Upper lobe of left lung (tissue), 6 donors: Measurements from ENCODE around the gene FRMD3. TPM values are rescaled to one million over a fixed set of nuclear protein-coding genes. Genes with fewer than 3 reads are reported as not detected.

Experiments
- ATAC-seq, 2 donors: fragments of 200-7000 bp; cut with Tn5 transposase; one replicate each; pipeline ENCODE4 v1.9.1; 2022; ENCODE audit warnings: mild to moderate bottlenecking in 2 of 2, moderate library complexity in 2 of 2; ENCODE audit not compliant: low FRiP score in 2 of 2
- DNase-seq, 2 donors: peaks; one replicate each; pipeline ENCODE4 v3.0.0-alpha.2; 2019 to 2020
- H3K27ac ChIP-seq, 4 donors: fragments of 200-600 bp; sonication (generic); one replicate each; pipeline ENCODE4 v1.5.1; 2016 to 2019
- H3K27me3 ChIP-seq, 4 donors: fragments of 200-600 bp; sonication (generic); one replicate each; pipeline ENCODE4 v1.5.1; 2017 to 2019
- H3K36me3 ChIP-seq, 4 donors: fragments of 200-600 bp; sonication (generic); one replicate each; pipeline ENCODE4 v1.5.1; 2016 to 2019
- H3K4me1 ChIP-seq, 4 donors: fragments of 200-600 bp; sonication (generic); one replicate each; pipeline ENCODE4 v1.5.1; 2018 to 2019
- H3K4me3 ChIP-seq, 4 donors: fragments of 200-600 bp; sonication (generic); one replicate each; pipeline ENCODE4 v1.5.1; 2017 to 2019; ENCODE audit warnings: mild to moderate bottlenecking in 2 of 4, moderate library complexity in 1 of 4
- H3K9me3 ChIP-seq, 4 donors: fragments of 200-600 bp; sonication (generic); one replicate each; pipeline ENCODE4 v1.5.1; 2018 to 2019
- EP300 ChIP-seq, 4 donors: sonication (generic); formaldehyde crosslinking; IDR thresholded peaks; one replicate each; pipeline ENCODE4 v1.5.1; 2017; ENCODE audit warnings: antibody characterized with exemption in 4 of 4, control low read depth in 2 of 4
- POLR2A ChIP-seq, 4 donors: fragments of 450-650 bp; IDR thresholded peaks; one replicate each; pipeline ENCODE4 v1.5.1; 2016 to 2017; ENCODE audit warnings: antibody characterized with exemption in 4 of 4, mild to moderate bottlenecking in 2 of 4
- POLR2AphosphoS5 ChIP-seq, 2 donors: sonication (generic); formaldehyde crosslinking; IDR thresholded peaks; one replicate each; pipeline ENCODE4 v1.5.1; 2017; ENCODE audit warnings: antibody characterized with exemption in 2 of 2
- WGBS, 2 donors: methylation state at CpG; one replicate each; pipeline ENCODE4 v1.1.5; 2017 to 2018; 5-methylcytosine and 5-hydroxymethylcytosine counted together
- total RNA-seq, 6 donors: library from RNA; depleted of rRNA in 4 of 6; stranded (reverse); fragments of >200 nt in 4 of 6; gene quantifications; one replicate each; pipeline versions ENCODE4 v1.1.0 to v1.2.1, GENCODE V29; 2016 to 2021
- TF ChIP-seq, protein P1 (sequence below), 6 experiments: fragments of 450-650 bp in 4 of 6; fragments of 200-600 bp in 2 of 6; sonication (generic) in 2 of 6; IDR thresholded peaks; one replicate each; pipeline ENCODE4 v1.5.1; 2016 to 2019; ENCODE audit warnings: antibody characterized with exemption in 6 of 6
- donor health status: DM: no; HTN: no; CAD: no; lungs with moderate emphysema.
- donor health status: DM: no; HTN: yes; CAD: no; lungs with severe emphysema.

FRMD3 gene
- total RNA-seq, 6 donors from 2014 or later: 5.6 to 33.4 (median 10.4) TPM

DNA sequence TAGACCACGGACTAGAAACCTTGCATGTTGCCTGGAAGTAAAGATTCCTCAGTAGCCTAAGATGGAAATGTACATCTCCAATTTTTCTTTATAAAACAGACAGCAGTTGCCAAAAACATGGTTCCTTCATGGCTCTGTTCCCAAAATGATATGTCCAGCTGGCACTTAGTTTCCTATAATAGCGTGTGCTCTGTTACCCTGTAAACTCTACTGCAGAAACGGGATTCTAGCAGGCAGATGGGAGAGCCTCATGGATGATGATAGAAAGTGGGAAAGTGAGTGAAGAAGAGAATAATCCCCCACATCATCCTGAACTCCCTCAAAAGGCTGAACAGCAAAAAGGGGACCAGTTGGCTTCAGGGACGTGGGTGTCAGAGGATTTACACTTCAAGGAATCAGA, 118.2 kb downstream of the FRMD3 start:
- WGBS, 2 donors: 81 to 90% methylated on average over 4 of the region's 4 CpGs
- H3K9me3 ChIP-seq: no peaks in the 10 kb centered on the region
- ATAC-seq: no peak
- no peaks in the 10 kb centered on the region for H3K27me3 ChIP-seq
- H3K4me3 ChIP-seq: no peak overlapping the region
- H3K36me3 ChIP-seq: no peaks in the 10 kb centered on the region
- no peak for DNase-seq
- no peak overlapping the region for H3K27ac ChIP-seq
- H3K4me1 ChIP-seq: no peaks in the 10 kb centered on the region
- TF ChIP-seq POLR2A (IDR thresholded peaks at IDR 0.05) (no peak), POLR2AphosphoS5 (IDR thresholded peaks at IDR 0.05) (no peak), EP300 (IDR thresholded peaks at IDR 0.05) (no peak)
- TF ChIP-seq, protein P1, sequence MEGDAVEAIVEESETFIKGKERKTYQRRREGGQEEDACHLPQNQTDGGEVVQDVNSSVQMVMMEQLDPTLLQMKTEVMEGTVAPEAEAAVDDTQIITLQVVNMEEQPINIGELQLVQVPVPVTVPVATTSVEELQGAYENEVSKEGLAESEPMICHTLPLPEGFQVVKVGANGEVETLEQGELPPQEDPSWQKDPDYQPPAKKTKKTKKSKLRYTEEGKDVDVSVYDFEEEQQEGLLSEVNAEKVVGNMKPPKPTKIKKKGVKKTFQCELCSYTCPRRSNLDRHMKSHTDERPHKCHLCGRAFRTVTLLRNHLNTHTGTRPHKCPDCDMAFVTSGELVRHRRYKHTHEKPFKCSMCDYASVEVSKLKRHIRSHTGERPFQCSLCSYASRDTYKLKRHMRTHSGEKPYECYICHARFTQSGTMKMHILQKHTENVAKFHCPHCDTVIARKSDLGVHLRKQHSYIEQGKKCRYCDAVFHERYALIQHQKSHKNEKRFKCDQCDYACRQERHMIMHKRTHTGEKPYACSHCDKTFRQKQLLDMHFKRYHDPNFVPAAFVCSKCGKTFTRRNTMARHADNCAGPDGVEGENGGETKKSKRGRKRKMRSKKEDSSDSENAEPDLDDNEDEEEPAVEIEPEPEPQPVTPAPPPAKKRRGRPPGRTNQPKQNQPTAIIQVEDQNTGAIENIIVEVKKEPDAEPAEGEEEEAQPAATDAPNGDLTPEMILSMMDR (IDR thresholded peaks at IDR 0.05): no peak

DNA sequence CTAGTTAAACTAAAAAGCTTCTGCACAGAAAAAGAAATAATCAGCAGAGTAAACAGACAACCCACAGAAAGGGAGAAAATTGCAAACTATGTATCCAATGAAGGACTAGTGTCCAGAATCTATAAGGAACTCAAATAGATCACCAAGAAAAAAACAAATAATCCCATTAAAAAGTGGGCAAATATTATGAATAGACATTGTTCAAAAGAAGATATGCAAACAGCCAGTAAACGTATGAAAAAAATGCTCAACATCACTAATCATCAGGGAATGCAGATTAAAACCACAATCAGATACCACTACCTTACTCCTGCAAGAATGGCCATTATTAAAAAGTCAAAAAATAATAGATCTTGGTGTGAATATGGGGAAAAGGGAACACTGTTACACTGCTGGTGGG, 119.9 kb downstream of the FRMD3 start:
- no peak for TF ChIP-seq POLR2A (IDR thresholded peaks at IDR 0.05)
- TF ChIP-seq, protein P1 (IDR thresholded peaks at IDR 0.05): no peak
- TF ChIP-seq EP300 (IDR thresholded peaks at IDR 0.05): no peak
- no peak for TF ChIP-seq POLR2AphosphoS5 (IDR thresholded peaks at IDR 0.05)
- Histone ChIP-seq H3K36me3 (no peaks in the 10 kb centered on the region), H3K4me1 (no peaks in the 10 kb centered on the region), H3K9me3 (no peaks in the 10 kb centered on the region), H3K27ac (no peak overlapping the region), H3K27me3 (no peaks in the 10 kb centered on the region), H3K4me3 (no peak overlapping the region)
- ATAC-seq (no peak), DNase-seq (no peak)
- 86 to 87% methylated on average over 1 of the region's 1 CpG for WGBS, 2 donors

DNA sequence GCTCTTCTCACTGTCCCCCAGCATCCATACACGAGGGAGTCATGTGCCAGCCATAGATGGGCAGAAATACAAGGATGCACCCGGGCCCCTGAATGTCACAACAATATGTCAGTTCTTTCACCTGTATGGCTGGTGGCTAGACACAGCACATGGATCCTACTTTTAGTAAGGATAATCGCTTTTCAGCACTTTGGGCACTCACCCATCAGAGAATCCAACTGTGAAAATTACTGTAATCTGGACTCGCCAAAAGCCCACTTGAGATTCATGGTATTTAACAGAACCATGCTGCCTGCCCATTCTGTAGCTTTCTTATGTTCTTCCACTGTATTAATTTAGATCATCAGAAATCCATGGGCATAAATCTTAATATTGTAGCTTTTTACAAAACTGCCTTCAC, 124.8 kb downstream of the FRMD3 start:
- Histone ChIP-seq H3K9me3 (no peaks in the 10 kb centered on the region), H3K4me3 (no peak overlapping the region), H3K27ac (no peak overlapping the region), H3K27me3 (no peaks in the 10 kb centered on the region), H3K4me1 (no peaks in the 10 kb centered on the region), H3K36me3 (no peaks in the 10 kb centered on the region)
- no peak for TF ChIP-seq POLR2AphosphoS5 (IDR thresholded peaks at IDR 0.05)
- no peak for TF ChIP-seq EP300 (IDR thresholded peaks at IDR 0.05)
- no peak for TF ChIP-seq POLR2A (IDR thresholded peaks at IDR 0.05)
- TF ChIP-seq, protein P1 (IDR thresholded peaks at IDR 0.05): no peak
- ATAC-seq (no peak), DNase-seq (no peak)
- WGBS, 2 donors: 93 to 94% methylated on average over 4 of the region's 4 CpGs

DNA sequence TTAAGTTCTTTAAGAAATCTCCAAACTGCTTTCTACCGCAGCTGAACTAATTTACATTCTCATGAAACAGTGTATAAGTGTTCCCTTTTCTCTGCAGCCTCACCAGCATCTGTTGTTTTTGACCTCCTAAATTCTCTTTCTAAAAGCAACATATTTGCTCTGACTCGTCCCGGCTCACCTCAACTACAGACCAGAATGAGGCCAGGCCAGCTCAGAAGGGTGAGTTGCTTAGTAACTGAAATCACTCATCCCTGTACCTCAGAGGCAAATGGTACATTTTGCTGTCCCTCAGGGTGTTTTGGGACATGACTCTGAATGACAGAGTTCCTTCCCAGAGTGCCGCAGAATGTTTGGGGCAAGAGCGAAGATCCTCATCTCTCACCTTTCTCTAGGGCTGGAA, 127.5 kb downstream of the FRMD3 start:
- H3K36me3 ChIP-seq: no peaks in the 10 kb centered on the region
- no peaks in the 10 kb centered on the region for H3K4me1 ChIP-seq
- DNase-seq: no peak
- H3K9me3 ChIP-seq: no peaks in the 10 kb centered on the region
- H3K4me3 ChIP-seq: no peak overlapping the region
- no peaks in the 10 kb centered on the region for H3K27me3 ChIP-seq
- TF ChIP-seq EP300 (IDR thresholded peaks at IDR 0.05): no peak
- TF ChIP-seq, protein P1 (IDR thresholded peaks at IDR 0.05): no peak
- ATAC-seq: no peak
- WGBS, 2 donors: 95 to 97% methylated on average over 5 of the region's 5 CpGs
- no peak overlapping the region for H3K27ac ChIP-seq

DNA sequence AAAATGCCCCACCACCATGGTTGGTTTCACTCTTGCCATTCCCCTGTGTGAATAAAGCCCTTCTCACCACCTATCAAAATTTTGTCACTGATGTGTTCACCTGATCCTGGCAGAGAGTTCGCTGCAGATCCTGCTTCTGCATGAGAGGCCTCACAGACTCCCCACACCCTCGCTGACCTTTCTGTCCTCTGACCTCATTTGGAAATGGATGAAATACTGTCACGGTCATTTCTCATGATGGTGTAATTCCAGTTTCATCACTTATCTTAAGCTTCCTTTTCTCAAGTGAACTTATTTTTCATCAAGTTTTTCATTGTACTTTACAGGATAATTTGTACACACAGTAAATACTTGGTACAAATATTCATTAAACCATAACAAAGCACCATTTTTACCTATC, 131.3 kb downstream of the FRMD3 start:
- no peaks in the 10 kb centered on the region for H3K36me3 ChIP-seq
- H3K9me3 ChIP-seq: no peaks in the 10 kb centered on the region
- DNase-seq (no peak), ATAC-seq (peak in 1 of 2 donors; percentile 21)
- no peak overlapping the region for H3K4me3 ChIP-seq
- H3K27ac ChIP-seq: no peak overlapping the region
- no peaks in the 10 kb centered on the region for H3K4me1 ChIP-seq
- TF ChIP-seq EP300 (IDR thresholded peaks at IDR 0.05): no peak
- TF ChIP-seq POLR2AphosphoS5 (IDR thresholded peaks at IDR 0.05): no peak
- TF ChIP-seq POLR2A (IDR thresholded peaks at IDR 0.05): no peak
- TF ChIP-seq, protein P1 (IDR thresholded peaks at IDR 0.05): no peak
- H3K27me3 ChIP-seq: no peaks in the 10 kb centered on the region
- 83 to 84% methylated on average over 3 of the region's 3 CpGs for WGBS, 2 donors
